Measurements from ENCODE around the gene SLC49A4.

DNA sequence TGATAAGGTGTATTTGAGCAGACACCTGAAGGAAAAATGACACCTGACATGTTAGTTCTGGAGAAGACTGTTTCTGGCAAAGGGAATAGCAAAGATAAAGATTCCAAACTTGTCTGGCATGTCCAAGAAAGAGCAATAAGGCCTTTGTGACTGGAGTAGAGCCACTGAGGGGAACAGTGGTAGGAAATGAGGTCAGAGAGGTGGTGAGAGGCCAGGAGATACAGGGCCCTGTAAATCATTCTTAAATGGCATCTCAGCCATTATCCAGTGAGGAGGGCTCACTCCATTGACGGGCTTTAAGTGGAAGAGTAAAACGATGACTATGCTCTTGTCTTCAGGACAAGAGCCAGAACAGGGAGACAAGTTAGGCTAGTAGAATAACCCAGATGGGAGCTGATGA lies 4.5 kb downstream of the SLC49A4 start:
- TF ChIP-seq, protein P1, sequence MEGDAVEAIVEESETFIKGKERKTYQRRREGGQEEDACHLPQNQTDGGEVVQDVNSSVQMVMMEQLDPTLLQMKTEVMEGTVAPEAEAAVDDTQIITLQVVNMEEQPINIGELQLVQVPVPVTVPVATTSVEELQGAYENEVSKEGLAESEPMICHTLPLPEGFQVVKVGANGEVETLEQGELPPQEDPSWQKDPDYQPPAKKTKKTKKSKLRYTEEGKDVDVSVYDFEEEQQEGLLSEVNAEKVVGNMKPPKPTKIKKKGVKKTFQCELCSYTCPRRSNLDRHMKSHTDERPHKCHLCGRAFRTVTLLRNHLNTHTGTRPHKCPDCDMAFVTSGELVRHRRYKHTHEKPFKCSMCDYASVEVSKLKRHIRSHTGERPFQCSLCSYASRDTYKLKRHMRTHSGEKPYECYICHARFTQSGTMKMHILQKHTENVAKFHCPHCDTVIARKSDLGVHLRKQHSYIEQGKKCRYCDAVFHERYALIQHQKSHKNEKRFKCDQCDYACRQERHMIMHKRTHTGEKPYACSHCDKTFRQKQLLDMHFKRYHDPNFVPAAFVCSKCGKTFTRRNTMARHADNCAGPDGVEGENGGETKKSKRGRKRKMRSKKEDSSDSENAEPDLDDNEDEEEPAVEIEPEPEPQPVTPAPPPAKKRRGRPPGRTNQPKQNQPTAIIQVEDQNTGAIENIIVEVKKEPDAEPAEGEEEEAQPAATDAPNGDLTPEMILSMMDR (IDR thresholded peaks at IDR 0.05) = no peak
- no peak for TF ChIP-seq POLR2A (IDR thresholded peaks at IDR 0.05)

Measured in adrenal gland (tissue), 5 donors.